Astrocyte (in vitro differentiated cells and primary cell): ENCODE measurements around the gene GUCA1A. TPM values are rescaled to one million over a fixed set of nuclear protein-coding genes. Genes with fewer than 3 reads are reported as not detected.

Experiments
- DNase-seq: peaks from one replicate; pipeline ENCODE4 v3.0.0-alpha.2; 2010; ENCODE audit warnings: low read depth
- FAIRE-seq: peaks from 2 replicates; lab custom pipeline; 2011; peaks lifted over from hg19 to GRCh38; lab: Jason Lieb, UNC
- H2AFZ ChIP-seq: 2 replicates; pipeline ENCODE4 v1.6.0; 2012; ENCODE audit warnings: low read depth, low read length, inconsistent platforms
- H3K27ac ChIP-seq: 2 replicates; pipeline ENCODE4 v1.5.1; 2011; ENCODE audit warnings: low read depth, low read length, inconsistent platforms
- H3K27me3 ChIP-seq: 2 replicates; pipeline ENCODE4 v1.6.0; 2011; ENCODE audit warnings: low read length, inconsistent platforms; ENCODE audit not compliant: insufficient read depth
- H3K36me3 ChIP-seq: 2 replicates; pipeline ENCODE4 v1.5.1; 2011; ENCODE audit warnings: low read length, inconsistent platforms; ENCODE audit not compliant: insufficient read depth
- H3K4me1 ChIP-seq: 2 replicates; pipeline ENCODE4 v1.5.1; 2011; ENCODE audit warnings: low read length, inconsistent platforms; ENCODE audit not compliant: insufficient read depth
- H3K4me2 ChIP-seq: 2 replicates; pipeline ENCODE4 v1.6.0; 2012; ENCODE audit warnings: low read length, inconsistent platforms
- H3K4me3 ChIP-seq: 2 replicates; pipeline ENCODE4 v1.5.1; 2011; ENCODE audit warnings: low read depth, mild to moderate bottlenecking, low read length, inconsistent platforms; ENCODE audit not compliant: insufficient read depth
- H3K79me2 ChIP-seq: 2 replicates; pipeline ENCODE4 v1.6.0; 2012; ENCODE audit warnings: mild to moderate bottlenecking, low read length, inconsistent platforms; ENCODE audit not compliant: insufficient read depth
- H3K9ac ChIP-seq: 2 replicates; pipeline ENCODE4 v1.6.0; 2012; ENCODE audit warnings: mild to moderate bottlenecking, low read length, inconsistent platforms
- H3K9me3 ChIP-seq: 2 replicates; pipeline ENCODE4 v1.5.1; 2012; ENCODE audit warnings: low read depth, mild to moderate bottlenecking, low read length, inconsistent platforms; ENCODE audit not compliant: insufficient read depth
- H4K20me1 ChIP-seq: 2 replicates; pipeline ENCODE4 v1.6.0; 2012; ENCODE audit warnings: low read length, inconsistent platforms; ENCODE audit not compliant: insufficient read depth
- H3K27ac Mint-ChIP-seq: one replicate; pipeline ENCODE4 v1.8.0; 2021; ENCODE audit warnings: mild to moderate bottlenecking, mixed read lengths; ENCODE audit not compliant: unreplicated experiment
- H3K27me3 Mint-ChIP-seq: one replicate; pipeline ENCODE4 v1.8.0; 2021; ENCODE audit warnings: low read depth, mixed read lengths; ENCODE audit not compliant: unreplicated experiment
- H3K36me3 Mint-ChIP-seq: one replicate; pipeline ENCODE4 v1.8.0; 2021; ENCODE audit warnings: low read depth, mixed read lengths; ENCODE audit not compliant: unreplicated experiment
- H3K4me1 Mint-ChIP-seq: one replicate; pipeline ENCODE4 v1.8.0; 2021; ENCODE audit warnings: low read depth, mixed read lengths; ENCODE audit not compliant: unreplicated experiment
- H3K4me3 Mint-ChIP-seq: one replicate; pipeline ENCODE4 v1.8.0; 2021; ENCODE audit warnings: mild to moderate bottlenecking, moderate library complexity, mixed read lengths; ENCODE audit not compliant: unreplicated experiment
- H3K9me3 Mint-ChIP-seq: one replicate; pipeline ENCODE4 v1.8.0; 2021; ENCODE audit warnings: mild to moderate bottlenecking, mixed read lengths; ENCODE audit not compliant: unreplicated experiment
- EZH2 ChIP-seq: IDR thresholded peaks from 2 replicates; pipeline ENCODE4 v1.6.1; 2012; ENCODE audit warnings: mild to moderate bottlenecking, low read length, inconsistent platforms; ENCODE audit not compliant: insufficient read depth
- total RNA-seq: library from RNA; stranded (reverse); gene quantifications from 2 replicates; pipeline ENCODE4 v1.2.1, GENCODE V29; 2021
- TF ChIP-seq, protein P1 (sequence below): IDR thresholded peaks from 2 replicates; pipeline ENCODE4 v1.5.1; 2011; ENCODE audit warnings: low read depth, mild to moderate bottlenecking, inconsistent platforms, low read length, moderate library complexity; ENCODE audit not compliant: insufficient read depth

Gene GUCA1A
- total RNA-seq, 1 donor from 2014 or later: 0.45 TPM

DNA sequence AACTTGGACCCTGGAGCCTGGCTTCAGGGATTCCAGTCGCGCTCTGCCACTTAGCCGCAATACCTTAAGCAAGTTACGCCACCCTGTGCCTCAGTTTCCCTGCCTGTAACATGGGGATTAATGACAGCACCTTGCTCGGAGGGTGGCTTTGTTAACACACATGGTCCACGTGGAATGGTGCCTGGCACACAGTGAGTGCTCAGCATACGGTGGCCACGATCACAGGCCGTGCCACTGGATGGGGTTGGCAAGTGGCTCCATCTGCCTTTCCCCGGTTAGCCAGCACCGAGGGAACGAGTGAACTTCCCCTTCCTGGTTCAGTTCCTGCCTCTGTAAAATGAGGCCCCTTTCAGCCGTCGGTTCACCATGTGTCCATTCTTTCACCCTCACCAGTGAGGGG is 47.9 kb upstream of the GUCA1A start:
- Histone ChIP-seq H3K9me3 (no peaks in the 10 kb centered on the region), H2AFZ (no peak overlapping the region), H3K4me2 (no peak overlapping the region), H4K20me1 (no peaks in the 10 kb centered on the region), H3K36me3 (no peaks in the 10 kb centered on the region), H3K79me2 (no peaks in the 10 kb centered on the region), H3K9ac (no peak overlapping the region), H3K4me3 (no peak overlapping the region), H3K27ac (no peak overlapping the region), H3K27me3 (no peaks in the 10 kb centered on the region), H3K4me1 (no peaks in the 10 kb centered on the region)
- Mint-ChIP-seq H3K27me3 (no peaks in the 10 kb centered on the region), H3K4me1 (peaks cover 2% of the 10 kb centered on the region), H3K4me3 (no peak overlapping the region), H3K27ac (no peak overlapping the region), H3K36me3 (peaks cover 2% of the 10 kb centered on the region), H3K9me3 (no peaks in the 10 kb centered on the region)
- TF ChIP-seq, protein P1, sequence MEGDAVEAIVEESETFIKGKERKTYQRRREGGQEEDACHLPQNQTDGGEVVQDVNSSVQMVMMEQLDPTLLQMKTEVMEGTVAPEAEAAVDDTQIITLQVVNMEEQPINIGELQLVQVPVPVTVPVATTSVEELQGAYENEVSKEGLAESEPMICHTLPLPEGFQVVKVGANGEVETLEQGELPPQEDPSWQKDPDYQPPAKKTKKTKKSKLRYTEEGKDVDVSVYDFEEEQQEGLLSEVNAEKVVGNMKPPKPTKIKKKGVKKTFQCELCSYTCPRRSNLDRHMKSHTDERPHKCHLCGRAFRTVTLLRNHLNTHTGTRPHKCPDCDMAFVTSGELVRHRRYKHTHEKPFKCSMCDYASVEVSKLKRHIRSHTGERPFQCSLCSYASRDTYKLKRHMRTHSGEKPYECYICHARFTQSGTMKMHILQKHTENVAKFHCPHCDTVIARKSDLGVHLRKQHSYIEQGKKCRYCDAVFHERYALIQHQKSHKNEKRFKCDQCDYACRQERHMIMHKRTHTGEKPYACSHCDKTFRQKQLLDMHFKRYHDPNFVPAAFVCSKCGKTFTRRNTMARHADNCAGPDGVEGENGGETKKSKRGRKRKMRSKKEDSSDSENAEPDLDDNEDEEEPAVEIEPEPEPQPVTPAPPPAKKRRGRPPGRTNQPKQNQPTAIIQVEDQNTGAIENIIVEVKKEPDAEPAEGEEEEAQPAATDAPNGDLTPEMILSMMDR: no peak
- TF ChIP-seq EZH2: no peak
- no peak for FAIRE-seq
- DNase-seq: no peak

DNA sequence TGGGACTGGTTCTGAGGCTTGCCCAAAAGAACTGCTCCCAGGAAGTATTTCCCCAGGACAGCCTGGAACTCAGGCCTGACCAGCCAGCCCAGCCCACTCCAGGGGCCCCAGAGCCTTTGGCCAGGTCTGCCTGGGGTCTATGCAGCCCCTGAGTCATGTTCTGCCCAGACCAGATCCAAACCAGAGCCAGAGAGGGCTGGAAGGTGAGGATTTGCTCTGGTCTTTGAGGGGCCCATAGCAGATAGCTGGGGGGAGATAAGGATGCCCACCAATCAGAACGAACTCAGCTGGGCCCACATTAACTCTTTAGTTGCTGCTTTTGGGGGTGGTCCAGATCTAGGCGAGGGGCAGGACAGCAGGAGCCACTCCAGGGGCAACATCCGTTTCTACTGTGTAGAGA is 47.5 kb upstream of the GUCA1A start:
- Histone ChIP-seq H3K79me2 (no peaks in the 10 kb centered on the region), H2AFZ (no peak overlapping the region), H3K4me1 (no peaks in the 10 kb centered on the region), H3K4me3 (no peak overlapping the region), H3K4me2 (no peak overlapping the region), H3K27ac (no peak overlapping the region), H3K36me3 (no peaks in the 10 kb centered on the region), H3K9ac (no peak overlapping the region), H3K27me3 (no peaks in the 10 kb centered on the region), H4K20me1 (no peaks in the 10 kb centered on the region), H3K9me3 (no peaks in the 10 kb centered on the region)
- no peak overlapping the region for H3K4me3 Mint-ChIP-seq
- H3K9me3 Mint-ChIP-seq: no peaks in the 10 kb centered on the region
- FAIRE-seq (no peak), DNase-seq (no peak)
- no peaks in the 10 kb centered on the region for H3K27me3 Mint-ChIP-seq
- no peak for TF ChIP-seq EZH2
- TF ChIP-seq, protein P1: no peak
- peaks cover 2% of the 10 kb centered on the region for H3K4me1 Mint-ChIP-seq
- no peak overlapping the region for H3K27ac Mint-ChIP-seq
- peaks cover 2% of the 10 kb centered on the region for H3K36me3 Mint-ChIP-seq

DNA sequence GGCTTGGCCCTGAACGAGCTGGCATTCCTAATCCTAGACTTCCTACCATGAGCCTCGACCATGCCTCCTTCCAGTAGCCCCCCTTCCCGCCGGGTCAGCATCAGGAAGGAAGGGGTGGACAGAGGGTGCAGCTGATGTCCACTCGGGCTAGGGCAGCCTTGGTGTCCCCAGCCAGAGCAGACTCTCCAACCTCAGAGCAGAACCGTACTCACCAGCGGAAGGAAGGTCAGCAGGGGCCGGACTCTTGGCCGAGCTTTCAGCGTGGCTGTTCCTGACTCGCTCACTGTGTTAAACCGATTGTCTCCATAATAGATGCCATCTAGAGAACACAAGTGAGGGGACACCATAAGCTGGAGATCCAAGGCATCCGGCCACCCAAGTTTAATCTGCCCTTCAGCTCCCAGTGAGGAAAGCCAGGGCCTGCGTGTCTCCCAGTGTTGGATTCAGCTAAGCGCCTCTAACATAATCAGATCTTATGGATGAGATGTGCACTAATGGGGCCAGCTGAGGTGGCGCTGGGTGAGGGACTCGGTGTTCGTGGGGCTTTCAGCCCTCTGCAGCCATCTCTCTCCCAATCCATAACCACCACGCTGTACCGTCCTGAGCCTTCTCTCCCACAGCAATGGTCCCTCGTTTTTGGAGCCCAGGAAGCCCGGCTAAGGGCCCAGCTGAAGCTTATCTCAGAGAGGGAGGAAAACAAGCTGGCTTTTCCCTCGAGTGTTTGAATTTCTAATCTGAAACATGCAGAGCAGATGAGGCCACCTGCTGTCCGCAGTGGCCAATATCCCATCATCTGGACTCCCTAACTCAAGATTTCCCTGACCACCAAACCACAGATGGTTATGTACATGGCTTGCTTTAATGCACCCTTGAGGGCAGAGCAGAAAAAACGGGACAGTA is 44.5 kb upstream of the GUCA1A start:
- DNase-seq: no peak
- Histone ChIP-seq H3K4me2 (no peak overlapping the region), H2AFZ (no peak overlapping the region), H3K4me3 (no peak overlapping the region), H3K4me1 (peaks cover 10% of the 10 kb centered on the region), H3K79me2 (no peaks in the 10 kb centered on the region), H3K27ac (no peak overlapping the region), H3K27me3 (no peaks in the 10 kb centered on the region), H4K20me1 (no peaks in the 10 kb centered on the region), H3K36me3 (no peaks in the 10 kb centered on the region), H3K9ac (no peak overlapping the region), H3K9me3 (no peaks in the 10 kb centered on the region)
- Mint-ChIP-seq H3K4me1 (peaks cover 3% of the 10 kb centered on the region), H3K4me3 (no peak overlapping the region), H3K36me3 (peaks cover 5% of the 10 kb centered on the region), H3K9me3 (peaks cover 2% of the 10 kb centered on the region), H3K27me3 (no peaks in the 10 kb centered on the region), H3K27ac (no peak overlapping the region)
- no peak for FAIRE-seq
- TF ChIP-seq, protein P1: no peak
- no peak for TF ChIP-seq EZH2
